Testis (tissue), 3 donors: ENCODE results near the gene EYS. TPM values are rescaled to one million over a fixed set of nuclear protein-coding genes. Genes with fewer than 3 reads are reported as not detected.

Experiments used
- DNase-seq: peaks from one replicate; pipeline ENCODE4 v3.0.0-alpha.2; 2019
- H3K27ac ChIP-seq, 2 donors: fragments of 200-600 bp; sonication (generic); one replicate each; pipeline ENCODE4 v1.5.1; 2019
- H3K27me3 ChIP-seq: fragments of 200-600 bp; sonication (generic); one replicate; pipeline ENCODE4 v1.5.1; 2019
- H3K36me3 ChIP-seq: fragments of 200-600 bp; sonication (generic); one replicate; pipeline ENCODE4 v1.5.1; 2017; ENCODE audit warnings: low read depth; ENCODE audit errors: missing control alignments
- H3K4me1 ChIP-seq: fragments of 200-600 bp; sonication (generic); one replicate; pipeline ENCODE4 v1.5.1; 2019
- H3K4me3 ChIP-seq, 2 donors: fragments of 200-600 bp; sonication (generic); one replicate each; pipeline ENCODE4 v1.5.1; 2017 to 2019
- H3K9me3 ChIP-seq: fragments of 200-600 bp; sonication (generic); one replicate; pipeline ENCODE4 v1.5.1; 2017
- POLR2A ChIP-seq: fragments of 450-650 bp; IDR thresholded peaks from one replicate; pipeline ENCODE4 v1.6.1; 2017; ENCODE audit warnings: antibody characterized with exemption, mild to moderate bottlenecking, moderate library complexity
- WGBS, 2 donors: methylation state at CpG; one replicate each; pipeline ENCODE4 v1.1.5; 2018; 5-methylcytosine and 5-hydroxymethylcytosine counted together
- intact Hi-C: fragments of 100-400 bp; cut with DNase I; formaldehyde crosslinking; loops from one replicate; pipeline ENCODE4 v1.15.1; 2023; ENCODE audit warnings: low total_unique reads
- polyA plus RNA-seq: library from polyadenylated mRNA; stranded (reverse); fragments of 350-450 nt; fragmentation: Illumina TruSeq; extraction: RNeasy Lipid Tissue Mini Kit (QIAGEN cat#74804); gene quantifications from one replicate; pipeline ENCODE4 v1.2.3, GENCODE V29; 2014; ENCODE audit warnings: low read depth, low replicate concordance; ENCODE audit not compliant: insufficient read depth
- total RNA-seq, 2 donors: library from RNA; depleted of rRNA; stranded (reverse); fragments of >200 nt; gene quantifications; one replicate each; pipeline ENCODE4 v1.2.3, GENCODE V29; 2016
- TF ChIP-seq, protein P1 (sequence below), 3 experiments: fragments of 450-650 bp in 2 of 3; fragments of 200-600 bp in 1 of 3; sonication (generic) in 1 of 3; IDR thresholded peaks; one replicate each; pipeline ENCODE4 v1.5.1; 2016 to 2019; ENCODE audit warnings: antibody characterized with exemption in 3 of 3, mild to moderate bottlenecking in 2 of 3, moderate library complexity in 1 of 3

The EYS gene
- total and polyA plus RNA-seq, 3 donors from 2014 or later: 1.3 to 2.8 (median 2.6) TPM

DNA sequence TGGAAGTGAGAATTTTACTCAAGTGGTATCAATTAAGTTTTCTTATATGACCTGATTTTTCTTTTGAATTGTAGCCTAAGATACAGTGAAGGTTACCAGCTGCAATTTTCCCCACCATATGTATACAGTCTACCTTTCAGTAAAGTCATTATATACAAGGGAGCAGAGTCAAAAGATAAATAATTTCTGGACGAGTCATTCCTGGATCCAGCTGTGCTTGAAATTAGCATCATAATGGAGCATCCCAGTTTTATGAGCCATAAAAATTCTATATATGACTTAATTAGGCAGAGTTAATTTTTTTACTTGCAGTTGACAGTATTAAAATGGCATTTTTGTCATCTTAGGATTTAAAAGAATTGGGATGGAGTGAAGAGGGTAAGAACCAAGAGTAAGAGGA is 1063.0 kb downstream of the EYS start:
- 24 to 55% methylated on average over 1 of the region's 1 CpG for WGBS, 2 donors
- Histone ChIP-seq H3K4me1 (no peaks in the 10 kb centered on the region), H3K9me3 (no peaks in the 10 kb centered on the region), H3K27ac (no peak overlapping the region), H3K4me3 (no peak overlapping the region), H3K36me3 (no peaks in the 10 kb centered on the region), H3K27me3 (no peaks in the 10 kb centered on the region)
- TF ChIP-seq POLR2A: no peak
- DNase-seq: no peak
- intact Hi-C loops: no loop called here

DNA sequence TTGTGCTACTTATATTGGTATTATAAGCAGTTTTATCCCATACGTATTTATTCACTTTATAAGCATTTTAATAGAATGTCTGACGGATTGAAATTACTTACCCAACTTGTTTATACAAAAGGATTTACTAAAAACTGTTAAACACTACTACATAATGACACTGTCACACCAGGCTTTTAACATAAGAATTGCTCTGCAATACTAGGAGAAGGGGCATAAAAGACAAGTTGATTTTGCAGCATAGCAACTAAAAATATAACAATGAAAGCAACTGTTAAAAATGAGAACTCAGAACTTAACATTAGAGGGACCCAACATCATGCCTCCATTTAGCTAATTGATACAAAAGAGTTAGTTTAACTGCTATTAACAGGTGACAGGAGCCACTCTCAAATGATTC is 1076.1 kb downstream of the EYS start:
- Histone ChIP-seq H3K4me1 (no peaks in the 10 kb centered on the region), H3K27me3 (no peaks in the 10 kb centered on the region), H3K4me3 (no peak overlapping the region), H3K27ac (no peak overlapping the region), H3K9me3 (no peaks in the 10 kb centered on the region), H3K36me3 (no peaks in the 10 kb centered on the region)
- 67 to 78% methylated on average over 2 of the region's 2 CpGs for WGBS, 2 donors
- intact Hi-C loops: no loop called here
- no peak for DNase-seq
- TF ChIP-seq POLR2A: no peak
- TF ChIP-seq, protein P1, sequence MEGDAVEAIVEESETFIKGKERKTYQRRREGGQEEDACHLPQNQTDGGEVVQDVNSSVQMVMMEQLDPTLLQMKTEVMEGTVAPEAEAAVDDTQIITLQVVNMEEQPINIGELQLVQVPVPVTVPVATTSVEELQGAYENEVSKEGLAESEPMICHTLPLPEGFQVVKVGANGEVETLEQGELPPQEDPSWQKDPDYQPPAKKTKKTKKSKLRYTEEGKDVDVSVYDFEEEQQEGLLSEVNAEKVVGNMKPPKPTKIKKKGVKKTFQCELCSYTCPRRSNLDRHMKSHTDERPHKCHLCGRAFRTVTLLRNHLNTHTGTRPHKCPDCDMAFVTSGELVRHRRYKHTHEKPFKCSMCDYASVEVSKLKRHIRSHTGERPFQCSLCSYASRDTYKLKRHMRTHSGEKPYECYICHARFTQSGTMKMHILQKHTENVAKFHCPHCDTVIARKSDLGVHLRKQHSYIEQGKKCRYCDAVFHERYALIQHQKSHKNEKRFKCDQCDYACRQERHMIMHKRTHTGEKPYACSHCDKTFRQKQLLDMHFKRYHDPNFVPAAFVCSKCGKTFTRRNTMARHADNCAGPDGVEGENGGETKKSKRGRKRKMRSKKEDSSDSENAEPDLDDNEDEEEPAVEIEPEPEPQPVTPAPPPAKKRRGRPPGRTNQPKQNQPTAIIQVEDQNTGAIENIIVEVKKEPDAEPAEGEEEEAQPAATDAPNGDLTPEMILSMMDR (IDR thresholded peaks at IDR 0.05): no peak

DNA sequence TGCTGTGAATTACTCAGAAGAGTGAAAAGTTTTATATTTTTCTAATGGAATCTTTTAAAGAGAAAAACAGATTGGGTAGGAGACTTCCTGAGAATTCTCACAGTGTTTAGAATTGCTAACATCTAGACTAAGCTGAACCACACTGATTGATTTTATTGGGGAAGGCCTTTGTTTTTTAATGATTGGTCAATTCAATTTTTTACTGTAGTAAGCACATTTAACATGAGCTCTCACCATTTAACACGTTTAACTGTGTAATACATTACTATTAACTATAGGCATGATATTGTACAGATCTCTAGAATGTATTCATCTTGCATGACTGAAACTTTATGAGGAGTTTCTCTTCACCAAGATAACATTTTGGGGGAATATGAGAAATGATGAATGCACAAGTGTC is 1084.1 kb downstream of the EYS start:
- no peak overlapping the region for H3K27ac ChIP-seq

DNA sequence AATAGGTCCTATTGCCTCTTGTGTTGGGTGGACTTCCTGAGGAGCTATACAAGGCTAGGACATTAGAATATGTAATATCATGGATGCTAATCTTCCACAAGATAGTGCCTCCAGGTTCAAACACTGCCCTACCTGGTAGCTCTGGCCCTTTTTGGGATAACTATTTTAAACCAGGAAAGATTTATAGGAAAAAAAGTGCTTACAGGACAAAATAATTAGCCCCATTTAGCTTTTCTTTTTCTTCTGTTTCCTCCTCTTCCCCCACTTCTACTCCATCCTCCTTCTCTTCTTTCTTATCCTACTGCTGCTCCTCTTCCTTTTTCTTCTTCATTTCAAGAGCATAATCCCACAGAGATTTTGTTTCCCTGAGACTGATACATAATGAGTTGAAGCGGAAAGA is 1104.0 kb downstream of the EYS start:
- Histone ChIP-seq H3K9me3 (no peaks in the 10 kb centered on the region), H3K4me3 (no peak overlapping the region), H3K4me1 (no peaks in the 10 kb centered on the region), H3K27ac (no peak overlapping the region), H3K36me3 (no peaks in the 10 kb centered on the region), H3K27me3 (no peaks in the 10 kb centered on the region)
- intact Hi-C loops: no loop called here
- 87 to 97% methylated on average over 1 of the region's 1 CpG for WGBS, 2 donors
- TF ChIP-seq, protein P1 (IDR thresholded peaks at IDR 0.05): no peak
- TF ChIP-seq POLR2A: no peak
- DNase-seq: no peak

More for the DNA sequence above, 1084.1 kb downstream of the EYS start:
- H3K4me3 ChIP-seq: no peak overlapping the region
- H3K36me3 ChIP-seq: no peaks in the 10 kb centered on the region
- 51 to 56% methylated on average over 1 of the region's 1 CpG for WGBS, 2 donors
- no peaks in the 10 kb centered on the region for H3K4me1 ChIP-seq
- DNase-seq: no peak
- intact Hi-C loops: no loop called here
- no peaks in the 10 kb centered on the region for H3K27me3 ChIP-seq
- TF ChIP-seq POLR2A: no peak
- TF ChIP-seq, protein P1 (IDR thresholded peaks at IDR 0.05): no peak
- H3K9me3 ChIP-seq: no peaks in the 10 kb centered on the region

DNA sequence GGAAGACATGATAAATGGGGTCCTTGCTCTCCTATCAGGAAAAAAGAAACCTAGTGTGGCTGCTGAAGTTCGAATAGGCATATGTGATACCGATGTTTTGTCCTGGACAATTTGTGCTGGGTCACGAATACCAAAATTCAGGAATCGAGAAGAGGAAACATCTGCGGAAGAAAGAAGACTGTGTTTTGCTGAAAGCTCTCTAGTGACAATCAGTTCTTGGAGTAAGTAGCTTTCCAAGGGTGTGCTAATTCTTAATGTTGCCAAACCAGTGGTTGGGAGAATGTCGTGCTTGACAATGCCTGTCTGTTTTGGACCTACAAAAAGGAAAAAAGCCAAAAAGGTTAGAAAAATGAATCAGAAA is 1115.4 kb downstream of the EYS start:
- intact Hi-C loops: no loop called here
- Histone ChIP-seq H3K27ac (no peak overlapping the region), H3K36me3 (no peaks in the 10 kb centered on the region), H3K27me3 (no peaks in the 10 kb centered on the region), H3K9me3 (no peaks in the 10 kb centered on the region), H3K4me3 (no peak overlapping the region), H3K4me1 (no peaks in the 10 kb centered on the region)
- no peak for DNase-seq
- no peak for TF ChIP-seq POLR2A
- TF ChIP-seq, protein P1 (IDR thresholded peaks at IDR 0.05): no peak
- WGBS, 2 donors: 55 to 63% methylated on average over 6 of the region's 6 CpGs
